Left lung (tissue), 10 donors: ENCODE results near the gene SPATA2. TPM values are rescaled to one million over a fixed set of nuclear protein-coding genes. Genes with fewer than 3 reads are reported as not detected.
"Not testable (repeated sequence)": the region's sequence is repeated elsewhere in the genome, so short reads cannot be mapped to it uniquely, and the experiment has no call there.

Experiments used
- ATAC-seq: fragments of 200-7000 bp; cut with Tn5 transposase; one replicate; pipeline ENCODE4 v1.9.1; 2020; ENCODE audit warnings: moderate library complexity
- DNase-seq, 4 donors: peaks; one replicate each; pipeline ENCODE4 v3.0.0-alpha.2; 2013 to 2020
- H3K27ac ChIP-seq, 2 donors: fragments of 200-600 bp; sonication (generic) in 1 of 2; one replicate each; pipeline versions ENCODE4 v1.5.0 to v1.8.0; 2020 to 2021
- H3K27me3 ChIP-seq, 2 donors: fragments of 200-600 bp; sonication (generic) in 1 of 2; one replicate each; pipeline versions ENCODE4 v1.5.0 to v1.8.0; 2020 to 2021
- H3K36me3 ChIP-seq, 2 donors: fragments of 200-600 bp; sonication (generic) in 1 of 2; one replicate each; pipeline versions ENCODE4 v1.5.0 to v1.8.0; 2020 to 2021
- H3K4me1 ChIP-seq, 2 donors: fragments of 200-600 bp; one replicate each; pipeline ENCODE4 v1.8.0; 2021
- H3K4me3 ChIP-seq, 2 donors: fragments of 200-600 bp; sonication (generic) in 1 of 2; one replicate each; pipeline versions ENCODE4 v1.5.0 to v1.8.0; 2020 to 2021; ENCODE audit warnings: mild to moderate bottlenecking in 1 of 2
- H3K9me3 ChIP-seq, 2 donors: fragments of 200-600 bp; sonication (generic) in 1 of 2; one replicate each; pipeline versions ENCODE4 v1.5.0 to v1.8.0; 2020 to 2021
- CTCF ChIP-seq, 2 donors: fragments of 200-600 bp; sonication (generic) in 1 of 2; IDR thresholded peaks; one replicate each; pipeline versions ENCODE4 v1.5.0 to v1.8.0; 2021; ENCODE audit warnings: antibody characterized with exemption in 2 of 2
- intact Hi-C, 2 donors: fragments of 100-400 bp; cut with DNase I; formaldehyde crosslinking; loops; one replicate each; pipeline versions ENCODE4 v1.11.2 to v1.14.2; 2022
- polyA plus RNA-seq, 6 donors: library from polyadenylated mRNA; unstranded; fragments of 120-200 nt; gene quantifications; one replicate each; pipeline ENCODE4 v1.2.1, GENCODE V29; 2013; ENCODE audit not compliant: insufficient read length in 6 of 6
- total RNA-seq, 2 donors: library from RNA; stranded (reverse); fragmentation: NEBNext Ultra II Directional; extraction: Animal tissue kit (Norgen Biotek cat#: 25700); gene quantifications; one replicate each; pipeline ENCODE4 v1.2.1, GENCODE V29; 2021
- donor health status: DM: no; HTN: yes; CAD: no.
- donor health status: DM: no; HTN: no; CAD: no.

Gene SPATA2
- total and polyA plus RNA-seq, 8 donors: 6.9 to 10.1 (median 7.6) TPM

GRCh38 chr20:49899541-49900383 lies 15.6 kb downstream of the SPATA2 start:
- no peak for DNase-seq
- Histone ChIP-seq H3K4me1 (peaks cover 0 to 33% of the 10 kb centered on the region in 2 donors), H3K9me3 (no peaks in the 10 kb centered on the region), H3K36me3 (peaks cover 0 to 22% of the 10 kb centered on the region in 2 donors), H3K27me3 (no peaks in the 10 kb centered on the region), H3K27ac (no peak overlapping the region), H3K4me3 (no peak overlapping the region)
- intact Hi-C loops: no loop called here
- TF ChIP-seq CTCF (IDR thresholded peaks at IDR 0.05): no peak
- no peak for ATAC-seq

- H3K9me3 ChIP-seq: no peaks in the 10 kb centered on the region
- H3K27ac ChIP-seq: peak overlapping the region in 1 of 2 donors; percentile 65
- H3K27me3 ChIP-seq: no peaks in the 10 kb centered on the region
- no peak for TF ChIP-seq CTCF (IDR thresholded peaks at IDR 0.05)
- ATAC-seq: peak; percentile 37
- no peak for DNase-seq
- intact Hi-C loops: no loop called here
- H3K36me3 ChIP-seq: no peaks in the 10 kb centered on the region
- H3K4me1 ChIP-seq: peaks cover 9 to 67% of the 10 kb centered on the region in 2 donors
- H3K4me3 ChIP-seq: no peak overlapping the region
These were observed 19.1 kb downstream of the SPATA2 start for GRCh38 chr20:49896204-49896603.

- DNase-seq, ATAC-seq, H3K4me3 ChIP-seq, H3K9me3 ChIP-seq, intact Hi-C loops, H3K27me3 ChIP-seq, H3K36me3 ChIP-seq: not testable (repeated sequence)
- peaks cover 12 to 73% of the 10 kb centered on the region in 2 donors for H3K4me1 ChIP-seq
- peak overlapping the region in 1 of 2 donors; percentile 65 for H3K27ac ChIP-seq
These were observed 19.7 kb downstream of the SPATA2 start for GRCh38 chr20:49895474-49896093.

GRCh38 chr20:49894073-49894470 lies 21.3 kb downstream of the SPATA2 start:
- DNase-seq: no peak
- H3K27ac ChIP-seq: no peak overlapping the region
- no peaks in the 10 kb centered on the region for H3K9me3 ChIP-seq
- H3K4me3 ChIP-seq: no peak overlapping the region
- no peak for ATAC-seq
- peaks cover 0 to 8% of the 10 kb centered on the region in 2 donors for H3K36me3 ChIP-seq
- no peaks in the 10 kb centered on the region for H3K27me3 ChIP-seq
- H3K4me1 ChIP-seq: peaks cover 26 to 83% of the 10 kb centered on the region in 2 donors
- intact Hi-C loops: no loop called here
- TF ChIP-seq CTCF (IDR thresholded peaks at IDR 0.05): no peak

- ATAC-seq (no peak), DNase-seq (no peak)
- Histone ChIP-seq H3K27ac (no peak overlapping the region), H3K4me1 (peaks cover 26 to 89% of the 10 kb centered on the region in 2 donors), H3K4me3 (no peak overlapping the region), H3K9me3 (no peaks in the 10 kb centered on the region), H3K27me3 (no peaks in the 10 kb centered on the region), H3K36me3 (peaks cover 0 to 14% of the 10 kb centered on the region in 2 donors)
- no peak for TF ChIP-seq CTCF (IDR thresholded peaks at IDR 0.05)
- intact Hi-C loops: no loop called here
These were observed 21.9 kb downstream of the SPATA2 start for GRCh38 chr20:49893242-49894072.
